Liver (tissue), 9 donors: ENCODE results near the gene ZNF555. TPM values are rescaled to one million over a fixed set of nuclear protein-coding genes. Genes with fewer than 3 reads are reported as not detected.

Experiments used
- DNase-seq: peaks from one replicate; pipeline ENCODE4 v3.0.0-alpha.2; 2017; ENCODE audit warnings: low spot score
- H3K27ac ChIP-seq, 2 donors: one replicate each; pipeline ENCODE4 v1.7.0; 2013; ENCODE audit warnings: inconsistent platforms in 2 of 2, low read length in 2 of 2, control low read depth in 1 of 2, low read depth in 1 of 2, mild to moderate bottlenecking in 1 of 2
- H3K27me3 ChIP-seq, 4 donors: one replicate each; pipeline versions ENCODE4 v1.6.1 to v1.7.0; 2013; ENCODE audit warnings: low read length in 3 of 4, inconsistent platforms in 1 of 4, mild to moderate bottlenecking in 1 of 4, moderate library complexity in 1 of 4; ENCODE audit not compliant: control insufficient read depth in 4 of 4, insufficient read depth in 4 of 4
- H3K36me3 ChIP-seq, 4 donors: one replicate each; pipeline versions ENCODE4 v1.6.1 to v1.7.0; 2013; ENCODE audit warnings: low read length in 3 of 4, mild to moderate bottlenecking in 3 of 4, low read depth in 1 of 4, moderate library complexity in 1 of 4; ENCODE audit not compliant: control insufficient read depth in 4 of 4, insufficient read depth in 3 of 4
- H3K4me1 ChIP-seq, 4 donors: one replicate each; pipeline versions ENCODE4 v1.6.1 to v1.7.0; 2013; ENCODE audit warnings: low read length in 3 of 4, mild to moderate bottlenecking in 3 of 4, moderate library complexity in 1 of 4; ENCODE audit not compliant: control insufficient read depth in 4 of 4, insufficient read depth in 4 of 4
- H3K4me3 ChIP-seq, 3 donors: one replicate each; pipeline versions ENCODE4 v1.6.1 to v1.7.0; 2013; ENCODE audit warnings: low read length in 3 of 3, control low read depth in 1 of 3, low read depth in 1 of 3, mild to moderate bottlenecking in 1 of 3
- H3K9ac ChIP-seq, 2 donors: one replicate each; pipeline ENCODE4 v1.7.0; 2013; ENCODE audit warnings: low read length in 2 of 2, mild to moderate bottlenecking in 2 of 2, moderate library complexity in 2 of 2, control low read depth in 1 of 2, low read depth in 1 of 2
- H3K9me3 ChIP-seq, 4 donors: one replicate each; pipeline versions ENCODE4 v1.6.1 to v1.7.0; 2013; ENCODE audit warnings: low read length in 3 of 4; ENCODE audit not compliant: control insufficient read depth in 4 of 4
- ATF3 ChIP-seq: IDR thresholded peaks from 2 replicates; pipeline ENCODE4 v1.6.1; 2016; ENCODE audit warnings: antibody characterized with exemption
- EGR1 ChIP-seq, 2 donors: IDR thresholded peaks; 2 replicates each; pipeline ENCODE4 v1.6.1; 2016 to 2018; ENCODE audit warnings: antibody characterized with exemption in 2 of 2, low read depth in 2 of 2
- FOXA1 ChIP-seq: IDR thresholded peaks from 2 replicates; pipeline ENCODE4 v1.6.1; 2016; ENCODE audit warnings: antibody characterized with exemption
- FOXA2 ChIP-seq: IDR thresholded peaks from 2 replicates; pipeline ENCODE4 v1.6.1; 2016; ENCODE audit warnings: antibody characterized with exemption
- GABPA ChIP-seq, 2 donors: IDR thresholded peaks in 1 of 2; conservative IDR thresholded peaks in 1 of 2; 2 replicates each; pipeline ENCODE4 v1.6.1; 2016; ENCODE audit warnings: antibody characterized with exemption in 2 of 2, mild to moderate bottlenecking in 1 of 2, moderate library complexity in 1 of 2
- HNF4A ChIP-seq, 2 donors: conservative IDR thresholded peaks; 2 replicates each; pipeline ENCODE4 v1.6.1; 2016; ENCODE audit warnings: antibody characterized with exemption in 2 of 2, mild to moderate bottlenecking in 2 of 2
- HNF4G ChIP-seq: IDR thresholded peaks from 2 replicates; pipeline ENCODE4 v1.6.1; 2016; ENCODE audit warnings: antibody characterized with exemption
- JUND ChIP-seq, 2 donors: IDR thresholded peaks; 2 replicates each; pipeline ENCODE4 v1.6.1; 2016; ENCODE audit warnings: antibody characterized with exemption in 2 of 2
- RAD21 ChIP-seq, 2 donors: IDR thresholded peaks; 2 replicates each; pipeline ENCODE4 v1.6.1; 2016; ENCODE audit warnings: antibody characterized with exemption in 2 of 2, mild to moderate bottlenecking in 2 of 2
- RXRA ChIP-seq, 2 donors: IDR thresholded peaks; 2 replicates each; pipeline ENCODE4 v1.6.1; 2017 to 2018; ENCODE audit warnings: antibody characterized with exemption in 2 of 2, mild to moderate bottlenecking in 1 of 2
- SP1 ChIP-seq: IDR thresholded peaks from 2 replicates; pipeline ENCODE4 v1.6.1; 2018; ENCODE audit warnings: antibody characterized with exemption, mild to moderate bottlenecking
- TAF1 ChIP-seq: conservative IDR thresholded peaks from 2 replicates; pipeline ENCODE4 v1.6.1; 2016; ENCODE audit warnings: antibody characterized with exemption, mild to moderate bottlenecking
- YY1 ChIP-seq: IDR thresholded peaks from 2 replicates; pipeline ENCODE4 v1.6.1; 2016; ENCODE audit warnings: antibody characterized with exemption, mild to moderate bottlenecking
- ZBTB33 ChIP-seq: IDR thresholded peaks from 2 replicates; pipeline ENCODE4 v1.6.1; 2016; ENCODE audit warnings: antibody characterized with exemption
- WGBS: extraction: QIAGEN DNeasy Blood & Tissue Kit; methylation state at CpG from one replicate; pipeline ENCODE4 v1.1.7; 2013; 5-methylcytosine and 5-hydroxymethylcytosine counted together
- polyA plus RNA-seq, 2 donors: library from polyadenylated mRNA; stranded (reverse) in 1 of 2; unstranded in 1 of 2; fragments of 200-250 nt in 1 of 2; fragments of >200 nt in 1 of 2; fragmentation: Nextera tagmentation in 1 of 2; extraction: Ambion mirVana in 1 of 2; gene quantifications; one replicate each; pipeline versions ENCODE4 v1.2.1 to v1.2.3, GENCODE V29; 2013 to 2015
- total RNA-seq, 2 donors: library from RNA; depleted of rRNA; stranded (reverse); fragments of >200 nt; gene quantifications; one replicate each; pipeline ENCODE4 v1.2.3, GENCODE V29; 2014
- TF ChIP-seq, protein P1 (sequence below): IDR thresholded peaks from 2 replicates; pipeline ENCODE4 v1.6.1; 2016; ENCODE audit warnings: antibody characterized with exemption
- TF ChIP-seq, protein P2 (sequence below): fragments of 150-350 bp; IDR thresholded peaks from 2 replicates; pipeline ENCODE4 v1.5.1; 2017; ENCODE audit warnings: improper control_type of control experiment, low read depth, low read length; ENCODE audit not compliant: missing input control
- TF ChIP-seq, protein P3 (sequence below): IDR thresholded peaks from 2 replicates; pipeline ENCODE4 v1.6.1; 2016; ENCODE audit warnings: antibody characterized with exemption, mild to moderate bottlenecking
- donor health status: healthy.
- donor health status: healthy.
- donor health status: healthy.
- donor health status: healthy.
- donor health status: healthy.

The ZNF555 gene
- total and polyA plus RNA-seq, 4 donors, result 1.3 to 2.8 (median 2.2) TPM

DNA sequence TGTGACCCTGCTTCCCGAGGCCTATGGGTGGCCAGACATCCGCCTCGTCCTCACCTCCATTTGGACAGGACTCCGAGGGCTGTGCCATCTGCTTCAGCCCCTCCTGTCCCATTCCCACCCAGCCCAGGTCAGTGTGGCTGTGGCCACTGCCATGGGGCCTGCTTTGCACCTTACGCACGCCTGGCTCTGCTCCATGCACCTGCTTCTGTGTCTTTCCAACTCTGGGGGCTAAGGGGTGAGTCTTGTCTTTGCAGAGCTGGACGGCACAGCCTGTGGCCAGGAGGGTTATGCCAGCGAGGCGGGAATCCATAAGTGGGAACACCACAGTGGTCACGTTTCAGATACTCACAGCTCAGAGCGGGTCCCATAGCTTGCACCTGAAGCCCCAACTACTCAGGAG lies 26.8 kb upstream of the ZNF555 start:
- no peak for DNase-seq
- no peak overlapping the region for H3K4me3 ChIP-seq
- 98% methylated on average over 11 of the region's 11 CpGs for WGBS
- H3K9ac ChIP-seq, result no peak overlapping the region
- no peaks in the 10 kb centered on the region for H3K27me3 ChIP-seq
- H3K27ac ChIP-seq, result no peak overlapping the region
- H3K4me1 ChIP-seq, result peaks cover 5 to 36% (median 23%) of the 10 kb centered on the region in 4 donors
- TF ChIP-seq ZBTB33 (no peak), GABPA (IDR thresholded peaks at IDR 0.05 in 1 of 2, conservative IDR thresholded peaks at IDR 0.05 in 1 of 2) (no peak), FOXA1 (no peak), HNF4G (no peak), JUND (IDR thresholded peaks at IDR 0.05) (no peak), SP1 (no peak), RXRA (IDR thresholded peaks at IDR 0.05) (no peak), EGR1 (IDR thresholded peaks at IDR 0.05; ENCODE audit: low read depth in 2 of 2) (no peak), RAD21 (IDR thresholded peaks at IDR 0.05) (no peak), ATF3 (no peak), HNF4A (conservative IDR thresholded peaks at IDR 0.05) (no peak), YY1 (no peak)
- TF ChIP-seq, protein P1, sequence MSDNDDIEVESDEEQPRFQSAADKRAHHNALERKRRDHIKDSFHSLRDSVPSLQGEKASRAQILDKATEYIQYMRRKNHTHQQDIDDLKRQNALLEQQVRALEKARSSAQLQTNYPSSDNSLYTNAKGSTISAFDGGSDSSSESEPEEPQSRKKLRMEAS, result no peak
- TF ChIP-seq, protein P2, sequence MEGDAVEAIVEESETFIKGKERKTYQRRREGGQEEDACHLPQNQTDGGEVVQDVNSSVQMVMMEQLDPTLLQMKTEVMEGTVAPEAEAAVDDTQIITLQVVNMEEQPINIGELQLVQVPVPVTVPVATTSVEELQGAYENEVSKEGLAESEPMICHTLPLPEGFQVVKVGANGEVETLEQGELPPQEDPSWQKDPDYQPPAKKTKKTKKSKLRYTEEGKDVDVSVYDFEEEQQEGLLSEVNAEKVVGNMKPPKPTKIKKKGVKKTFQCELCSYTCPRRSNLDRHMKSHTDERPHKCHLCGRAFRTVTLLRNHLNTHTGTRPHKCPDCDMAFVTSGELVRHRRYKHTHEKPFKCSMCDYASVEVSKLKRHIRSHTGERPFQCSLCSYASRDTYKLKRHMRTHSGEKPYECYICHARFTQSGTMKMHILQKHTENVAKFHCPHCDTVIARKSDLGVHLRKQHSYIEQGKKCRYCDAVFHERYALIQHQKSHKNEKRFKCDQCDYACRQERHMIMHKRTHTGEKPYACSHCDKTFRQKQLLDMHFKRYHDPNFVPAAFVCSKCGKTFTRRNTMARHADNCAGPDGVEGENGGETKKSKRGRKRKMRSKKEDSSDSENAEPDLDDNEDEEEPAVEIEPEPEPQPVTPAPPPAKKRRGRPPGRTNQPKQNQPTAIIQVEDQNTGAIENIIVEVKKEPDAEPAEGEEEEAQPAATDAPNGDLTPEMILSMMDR, result no peak
- TF ChIP-seq, protein P3, sequence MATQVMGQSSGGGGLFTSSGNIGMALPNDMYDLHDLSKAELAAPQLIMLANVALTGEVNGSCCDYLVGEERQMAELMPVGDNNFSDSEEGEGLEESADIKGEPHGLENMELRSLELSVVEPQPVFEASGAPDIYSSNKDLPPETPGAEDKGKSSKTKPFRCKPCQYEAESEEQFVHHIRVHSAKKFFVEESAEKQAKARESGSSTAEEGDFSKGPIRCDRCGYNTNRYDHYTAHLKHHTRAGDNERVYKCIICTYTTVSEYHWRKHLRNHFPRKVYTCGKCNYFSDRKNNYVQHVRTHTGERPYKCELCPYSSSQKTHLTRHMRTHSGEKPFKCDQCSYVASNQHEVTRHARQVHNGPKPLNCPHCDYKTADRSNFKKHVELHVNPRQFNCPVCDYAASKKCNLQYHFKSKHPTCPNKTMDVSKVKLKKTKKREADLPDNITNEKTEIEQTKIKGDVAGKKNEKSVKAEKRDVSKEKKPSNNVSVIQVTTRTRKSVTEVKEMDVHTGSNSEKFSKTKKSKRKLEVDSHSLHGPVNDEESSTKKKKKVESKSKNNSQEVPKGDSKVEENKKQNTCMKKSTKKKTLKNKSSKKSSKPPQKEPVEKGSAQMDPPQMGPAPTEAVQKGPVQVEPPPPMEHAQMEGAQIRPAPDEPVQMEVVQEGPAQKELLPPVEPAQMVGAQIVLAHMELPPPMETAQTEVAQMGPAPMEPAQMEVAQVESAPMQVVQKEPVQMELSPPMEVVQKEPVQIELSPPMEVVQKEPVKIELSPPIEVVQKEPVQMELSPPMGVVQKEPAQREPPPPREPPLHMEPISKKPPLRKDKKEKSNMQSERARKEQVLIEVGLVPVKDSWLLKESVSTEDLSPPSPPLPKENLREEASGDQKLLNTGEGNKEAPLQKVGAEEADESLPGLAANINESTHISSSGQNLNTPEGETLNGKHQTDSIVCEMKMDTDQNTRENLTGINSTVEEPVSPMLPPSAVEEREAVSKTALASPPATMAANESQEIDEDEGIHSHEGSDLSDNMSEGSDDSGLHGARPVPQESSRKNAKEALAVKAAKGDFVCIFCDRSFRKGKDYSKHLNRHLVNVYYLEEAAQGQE, result no peak
- no peaks in the 10 kb centered on the region for H3K9me3 ChIP-seq
- H3K36me3 ChIP-seq, result peaks cover 0 to 4% (median 3%) of the 10 kb centered on the region in 4 donors

GRCh38 chr19:2815191-2815614 lies 26.1 kb upstream of the ZNF555 start:
- 92% methylated on average over 13 of the region's 13 CpGs for WGBS
- no peak for DNase-seq
- Histone ChIP-seq H3K4me1 (peaks cover 5 to 36% (median 23%) of the 10 kb centered on the region in 4 donors), H3K9ac (no peak overlapping the region), H3K9me3 (no peaks in the 10 kb centered on the region), H3K4me3 (no peak overlapping the region), H3K27me3 (no peaks in the 10 kb centered on the region), H3K27ac (no peak overlapping the region), H3K36me3 (no peaks in the 10 kb centered on the region)
- TF ChIP-seq JUND (IDR thresholded peaks at IDR 0.05) (no peak), EGR1 (IDR thresholded peaks at IDR 0.05; ENCODE audit: low read depth in 2 of 2) (no peak), ATF3 (no peak), ZBTB33 (no peak), YY1 (no peak), SP1 (no peak), RAD21 (IDR thresholded peaks at IDR 0.05) (no peak), TAF1 (no peak), RXRA (IDR thresholded peaks at IDR 0.05) (no peak), FOXA2 (no peak)
- TF ChIP-seq, protein P3, result no peak
- TF ChIP-seq, protein P1, result no peak
